PFSK-1 (cell line): ENCODE measurements around the gene EYA4.

Source experiments
- FOXP2 ChIP-seq: optimal IDR thresholded peaks from 2 replicates; pipeline ENCODE3; 2011; ENCODE audit warnings: borderline replicate concordance, control low read depth, inconsistent platforms; ENCODE audit not compliant: insufficient read depth; ENCODE audit errors: extremely low read length, extremely low read depth
- POLR2AphosphoS5 ChIP-seq: IDR thresholded peaks from 2 replicates; pipeline ENCODE4 v1.6.1; 2012; ENCODE audit warnings: low read depth, mild to moderate bottlenecking, control low read depth, low read length, moderate library complexity
- SIN3A ChIP-seq: IDR thresholded peaks from 2 replicates; pipeline ENCODE4 v1.6.1; 2012; ENCODE audit warnings: mild to moderate bottlenecking, low read length, moderate library complexity, borderline replicate concordance; ENCODE audit not compliant: insufficient read depth
- TAF1 ChIP-seq: IDR thresholded peaks from 2 replicates; pipeline ENCODE4 v1.6.1; 2012; ENCODE audit warnings: low read length, control low read depth, borderline replicate concordance; ENCODE audit not compliant: insufficient read depth

- no peak for TF ChIP-seq SIN3A
- TF ChIP-seq POLR2AphosphoS5: no peak
- no peak for TF ChIP-seq FOXP2
- no peak for TF ChIP-seq TAF1
These were observed 96.2 kb downstream of the EYA4 start for GRCh38 chr6:133337308-133337707.
